ENCODE results near the gene SH3TC1.

The SH3TC1 gene

DNA sequence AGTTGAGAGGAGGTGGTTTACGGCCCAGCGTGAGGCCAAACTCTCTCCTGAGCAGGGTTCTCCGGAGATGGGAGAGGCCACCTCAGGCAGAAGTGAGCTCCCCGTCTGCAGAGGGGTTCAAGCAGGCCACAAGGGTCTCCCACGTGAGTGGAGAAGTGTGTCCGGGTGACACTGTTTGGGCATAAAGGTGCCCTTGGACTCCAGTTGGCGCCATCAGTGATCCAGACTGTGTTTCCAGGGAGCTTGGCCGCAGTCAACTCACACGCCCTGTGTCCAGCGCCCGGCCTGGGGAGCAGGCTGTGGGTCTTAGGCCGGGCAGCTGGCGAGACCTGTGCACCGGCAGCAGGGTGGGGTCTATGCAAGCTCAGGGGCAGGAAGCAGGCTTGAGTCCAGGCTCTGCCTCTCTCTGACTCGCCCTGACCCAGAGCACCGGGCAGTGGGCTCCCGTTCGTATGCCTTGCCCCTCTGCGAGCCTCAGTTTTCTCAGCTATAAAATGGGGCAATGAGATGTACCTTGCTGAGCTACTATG is 45.9 kb downstream of the SH3TC1 start:
- DNase-seq (ENCODE audit: low spot score) = no peak

DNA sequence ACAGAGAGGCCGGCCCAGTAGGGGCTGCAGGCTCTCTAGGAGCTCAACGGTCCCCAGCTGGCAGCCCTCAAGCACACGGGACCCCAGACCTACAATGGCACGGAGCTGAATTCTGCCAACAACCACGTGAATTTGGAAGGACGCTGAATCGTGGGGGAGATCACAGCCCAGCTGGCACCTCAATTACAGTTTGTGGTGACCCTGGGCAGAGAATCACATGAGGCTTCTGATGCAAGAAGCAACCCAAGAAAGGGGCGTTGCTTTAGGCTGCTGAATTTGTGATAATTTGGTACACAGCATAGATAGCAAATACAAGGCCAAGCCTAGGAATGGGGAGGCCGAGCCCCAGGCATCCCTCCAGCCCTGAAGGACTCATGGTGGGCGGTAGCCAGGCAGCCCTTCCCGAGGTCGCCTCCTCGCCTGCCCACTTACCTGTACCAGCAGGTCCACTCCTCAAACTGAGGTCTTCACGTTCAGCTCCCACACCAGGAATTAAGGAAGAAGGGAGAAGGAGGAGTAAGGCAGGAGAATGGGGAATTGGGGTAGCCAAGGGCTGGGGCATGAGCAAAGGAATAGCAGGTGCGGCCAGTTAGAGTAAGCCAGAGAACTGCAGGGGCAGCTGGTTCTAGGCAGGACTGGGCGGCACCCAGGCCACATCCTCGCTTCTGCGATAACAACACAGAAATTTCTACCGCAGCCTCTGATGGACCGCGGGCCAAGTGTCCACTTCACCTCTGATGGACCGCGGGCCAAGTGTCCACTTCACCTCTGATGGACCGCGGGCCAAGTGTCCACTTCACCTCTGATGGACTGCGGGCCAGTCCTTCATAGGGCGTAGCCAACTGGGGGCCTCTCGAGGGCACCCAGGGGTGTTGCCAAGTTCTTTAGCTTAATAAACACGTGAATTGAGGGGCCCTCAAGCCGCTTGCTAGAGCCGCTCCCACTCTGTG is 47.1 kb downstream of the SH3TC1 start:
- no peak for DNase-seq (ENCODE audit: low spot score)

DNA sequence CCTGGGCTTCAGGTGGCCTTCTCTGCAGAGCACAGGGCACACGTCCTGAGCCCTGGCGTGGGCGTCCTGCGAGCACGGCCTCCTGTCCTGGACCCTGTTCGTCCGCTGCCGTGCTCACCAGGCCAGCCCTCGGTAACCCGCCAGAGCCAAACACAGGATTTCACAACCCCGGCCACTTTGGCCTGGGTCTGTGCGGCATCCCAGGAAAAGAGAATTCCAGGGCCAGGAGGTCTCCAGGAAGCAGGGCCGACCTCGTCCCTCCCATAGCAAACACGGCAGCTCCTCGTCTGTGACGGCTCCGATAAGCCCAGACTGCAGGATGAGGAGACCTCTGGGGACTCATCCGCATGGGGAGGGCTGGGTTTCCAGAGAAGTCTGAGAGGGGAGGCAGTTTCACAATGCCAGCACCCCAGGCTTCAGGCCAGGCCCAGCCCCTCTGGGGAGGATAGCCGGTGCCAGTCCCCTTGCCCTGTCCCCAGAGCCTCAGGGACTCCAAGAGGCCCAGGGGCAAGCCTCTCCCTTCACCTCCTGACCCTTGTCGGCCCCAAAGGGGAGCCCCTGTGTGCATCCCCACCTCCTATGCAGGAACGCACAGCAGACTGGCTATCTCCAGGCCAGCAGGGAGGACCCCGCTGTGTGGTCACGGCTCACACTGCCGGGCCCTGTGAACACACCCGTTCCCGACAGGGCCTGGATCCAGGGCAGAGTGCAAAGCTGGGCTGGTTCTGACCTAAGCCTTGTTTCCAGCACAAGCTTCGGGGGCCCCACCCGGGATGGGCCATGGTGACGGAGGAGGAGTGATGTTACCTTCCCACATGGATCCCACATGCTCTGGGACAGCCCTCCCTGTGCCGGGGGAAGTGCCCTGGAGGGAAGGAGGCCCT is 48.2 kb downstream of the SH3TC1 start:
- DNase-seq (ENCODE audit: low spot score) = no peak

DNA sequence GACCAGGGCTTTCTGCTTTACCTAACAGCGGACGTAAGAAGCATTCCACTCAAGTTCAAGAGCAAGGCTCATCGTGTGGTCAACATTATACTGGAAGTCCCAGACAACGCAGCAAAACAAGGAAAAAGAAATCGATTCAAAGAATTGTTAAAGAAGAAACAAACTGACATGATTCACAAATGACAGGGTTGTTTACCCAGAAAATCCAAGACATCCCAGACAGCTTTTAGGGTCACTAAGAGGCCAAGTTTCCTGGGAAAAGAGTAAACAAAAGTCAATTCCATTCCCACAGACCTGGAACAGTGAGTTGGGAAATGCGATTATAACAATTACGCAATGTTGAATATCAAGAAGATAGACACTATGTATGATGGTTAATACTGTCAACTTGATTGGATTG is 49.0 kb downstream of the SH3TC1 start:
- no peak for DNase-seq (ENCODE audit: low spot score)

DNA sequence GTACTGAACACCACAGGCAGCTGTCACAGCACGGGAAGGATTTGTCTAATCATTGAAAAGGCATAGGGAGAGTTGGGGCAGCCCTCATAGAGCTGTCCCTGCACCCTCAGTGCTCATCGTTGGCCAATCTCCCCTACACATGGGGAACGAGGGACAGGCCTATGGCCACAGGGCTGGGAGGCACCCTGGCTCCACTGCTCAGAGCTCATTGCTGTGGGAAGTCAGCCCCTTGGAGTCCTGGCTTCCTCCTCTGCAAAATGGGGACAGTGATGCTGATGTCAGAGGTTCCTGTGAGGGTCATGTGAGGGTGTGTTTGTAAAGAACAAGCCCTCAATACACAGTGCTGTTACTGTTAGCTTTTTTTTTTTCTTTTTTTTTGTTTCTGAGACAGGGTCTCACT is 51.1 kb downstream of the SH3TC1 start:
- DNase-seq (ENCODE audit: low spot score) = no peak

DNA sequence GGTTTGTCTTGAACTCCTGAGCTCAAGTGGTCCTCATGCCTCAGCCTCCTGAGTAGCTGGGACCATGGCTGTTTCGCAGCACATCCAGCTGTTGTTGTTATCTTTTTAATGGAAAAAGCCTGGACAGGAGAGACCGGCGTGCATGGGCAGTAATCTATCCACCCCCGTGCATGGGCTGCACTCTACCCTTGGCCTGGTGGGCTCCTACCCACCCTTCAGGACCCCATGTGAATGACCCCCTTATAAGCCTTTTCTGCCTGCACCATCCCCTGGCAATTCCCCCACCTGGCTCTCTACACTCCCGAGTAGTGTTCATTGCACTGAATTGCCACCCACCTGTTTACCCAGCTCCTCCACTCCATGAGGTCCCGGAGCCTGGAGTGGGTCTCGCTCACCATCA is 51.5 kb downstream of the SH3TC1 start:
- DNase-seq (ENCODE audit: low spot score) = no peak

DNA sequence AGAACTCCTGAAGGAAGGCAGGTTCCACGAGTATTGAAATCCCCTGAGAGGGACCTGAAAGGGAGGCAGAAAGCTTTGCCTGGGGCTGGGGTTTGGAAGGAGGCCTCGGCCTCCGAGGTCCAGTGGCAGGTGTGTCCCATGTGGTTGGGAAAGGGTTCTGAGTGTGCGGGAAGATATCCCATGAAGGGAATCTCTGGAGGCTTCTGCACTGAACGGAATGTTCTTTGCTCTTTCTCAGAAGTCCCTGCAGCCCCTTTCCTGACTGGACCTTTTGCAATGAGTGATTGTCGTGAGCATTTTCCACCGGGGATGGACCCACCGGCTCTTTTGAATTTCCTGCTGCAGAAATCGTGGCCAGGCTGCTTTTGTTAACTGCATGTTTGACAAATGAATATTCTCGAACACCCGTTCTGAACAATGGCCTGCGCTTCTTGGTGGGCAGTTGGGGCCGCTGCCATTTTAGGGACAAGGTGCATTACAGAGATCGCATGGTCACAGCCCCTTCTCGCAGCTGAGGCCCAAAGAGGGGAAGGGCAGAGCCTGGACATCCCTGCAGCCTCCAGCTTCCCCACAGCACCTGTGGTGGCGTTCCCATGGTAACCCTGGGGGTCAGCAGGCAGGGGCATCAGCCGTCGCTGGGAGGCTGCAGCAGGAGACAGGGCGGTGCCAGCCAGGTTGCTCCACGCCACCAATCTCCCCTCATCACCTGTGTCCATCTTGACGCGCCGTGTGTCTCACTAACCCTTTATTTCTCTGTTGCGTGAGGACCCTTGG is 52.2 kb downstream of the SH3TC1 start:
- DNase-seq (ENCODE audit: low spot score) = no peak

DNA sequence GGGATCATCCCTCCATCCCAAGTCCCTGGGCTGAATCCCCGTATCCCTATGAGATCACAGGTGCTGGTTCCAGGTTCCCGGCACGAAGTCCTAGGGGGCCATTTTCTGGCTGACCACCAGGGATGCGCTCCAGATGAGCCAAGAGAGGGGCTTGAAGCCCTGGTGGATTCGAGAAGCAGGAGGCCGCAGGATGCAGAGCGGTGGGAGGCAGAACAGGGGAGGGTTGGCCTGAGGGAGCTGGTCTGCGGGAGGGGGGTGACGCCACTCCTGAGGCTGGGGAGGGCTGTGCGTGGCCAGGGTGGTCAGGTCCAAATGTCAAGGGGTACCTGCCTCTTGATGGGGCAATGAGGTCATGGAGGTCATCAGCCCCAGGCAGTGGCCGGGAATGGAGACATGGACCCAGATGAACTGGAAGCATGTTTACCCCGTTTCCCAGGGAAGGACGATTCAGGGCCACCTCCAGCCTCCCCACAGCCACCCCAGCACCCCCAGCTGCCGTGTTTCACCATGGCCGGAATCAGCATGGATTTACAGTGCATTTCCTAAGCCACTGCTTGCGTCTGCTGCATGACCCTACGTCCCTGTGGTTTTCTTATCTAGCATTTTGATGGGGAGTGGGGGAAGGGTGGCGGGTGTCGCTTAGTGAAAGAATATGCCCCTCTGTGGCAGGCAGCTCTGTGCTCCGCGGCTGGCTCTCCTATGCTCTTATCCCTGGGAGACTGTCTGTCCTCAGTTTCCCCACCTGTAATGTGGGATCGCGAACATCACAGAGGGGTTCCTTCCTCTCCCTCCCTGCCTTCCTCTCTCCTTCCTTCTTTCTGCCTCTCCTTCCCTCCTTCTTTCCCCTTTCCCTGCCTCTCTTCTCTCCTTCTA is 53.4 kb downstream of the SH3TC1 start:
- DNase-seq (ENCODE audit: low spot score) = no peak

DNA sequence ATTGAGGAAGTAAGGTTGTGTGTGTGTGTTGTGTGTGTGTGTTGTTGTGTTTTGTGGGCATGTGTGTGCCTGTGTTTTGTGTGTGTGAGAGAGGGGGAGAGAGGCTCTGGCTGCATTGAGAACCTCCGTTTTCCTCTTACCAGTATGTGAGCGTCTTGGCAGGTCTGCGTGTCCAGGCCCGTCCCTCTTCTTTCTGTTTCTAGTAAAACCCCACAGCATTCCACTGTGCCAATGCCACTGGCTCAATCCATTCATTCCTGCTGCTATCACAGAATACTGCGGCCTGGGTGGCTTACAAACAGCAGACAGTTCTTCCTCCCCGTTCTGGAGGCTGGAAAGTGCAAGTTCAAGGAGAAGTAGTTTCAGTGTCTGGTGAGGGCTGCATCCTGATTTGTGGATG is 55.0 kb downstream of the SH3TC1 start:
- DNase-seq (ENCODE audit: low spot score) = no peak

DNA sequence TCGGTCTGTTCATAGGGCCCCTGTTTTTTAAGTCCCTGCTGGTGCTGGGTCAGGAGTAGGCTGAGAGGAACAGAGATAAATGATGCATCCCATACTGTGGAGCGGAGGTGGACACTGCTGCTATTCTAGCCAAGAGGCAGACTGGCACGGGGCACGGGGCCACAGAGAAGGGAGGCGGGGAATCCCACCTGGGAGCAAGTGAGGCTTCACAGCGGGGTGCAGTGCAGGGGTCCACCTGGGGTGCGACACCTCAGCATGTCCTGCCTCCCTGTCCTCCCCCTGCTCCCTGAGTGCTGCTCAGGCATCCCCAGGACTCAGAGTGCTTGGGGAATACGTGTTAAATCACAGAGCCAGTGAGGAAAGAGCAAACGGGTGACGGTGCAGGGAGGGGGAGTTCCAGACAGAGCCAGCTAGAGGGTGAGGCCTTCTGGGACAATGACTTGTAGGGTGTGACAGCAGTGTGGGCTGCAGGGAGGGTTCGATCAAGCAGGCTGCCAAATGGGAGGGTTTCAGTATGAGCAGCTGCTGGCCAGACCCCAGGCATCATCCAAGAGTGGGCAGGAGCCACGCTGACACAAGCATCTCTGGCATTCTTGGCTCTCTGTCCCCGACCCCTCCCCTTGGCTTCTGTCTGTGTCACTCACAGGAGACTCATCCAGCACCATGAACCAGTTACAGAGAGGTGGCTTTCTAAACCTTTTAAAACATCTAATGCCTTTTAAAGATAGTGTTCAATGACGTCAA is 56.8 kb downstream of the SH3TC1 start:
- no peak for DNase-seq (ENCODE audit: low spot score)

DNA sequence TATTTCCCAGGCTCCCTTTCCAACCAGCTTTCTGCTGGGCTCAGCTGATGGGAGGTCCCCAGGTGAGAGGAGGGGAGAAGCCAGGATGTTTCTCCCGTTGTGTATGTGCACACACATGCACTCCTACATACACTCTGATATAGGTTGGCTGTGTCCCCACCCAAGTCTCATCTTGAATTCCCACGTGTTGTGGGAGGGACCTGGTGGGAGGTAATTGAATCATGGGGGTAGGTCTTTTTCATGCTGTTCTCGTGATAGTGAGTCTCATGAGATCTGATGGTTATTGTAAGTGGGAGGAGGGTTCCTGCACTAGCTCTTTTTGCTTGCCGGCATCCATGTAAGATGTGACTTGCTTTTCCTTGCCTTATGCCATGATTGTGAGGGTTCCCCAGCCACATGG is 58.8 kb downstream of the SH3TC1 start:
- no peak for DNase-seq (ENCODE audit: low spot score)

DNA sequence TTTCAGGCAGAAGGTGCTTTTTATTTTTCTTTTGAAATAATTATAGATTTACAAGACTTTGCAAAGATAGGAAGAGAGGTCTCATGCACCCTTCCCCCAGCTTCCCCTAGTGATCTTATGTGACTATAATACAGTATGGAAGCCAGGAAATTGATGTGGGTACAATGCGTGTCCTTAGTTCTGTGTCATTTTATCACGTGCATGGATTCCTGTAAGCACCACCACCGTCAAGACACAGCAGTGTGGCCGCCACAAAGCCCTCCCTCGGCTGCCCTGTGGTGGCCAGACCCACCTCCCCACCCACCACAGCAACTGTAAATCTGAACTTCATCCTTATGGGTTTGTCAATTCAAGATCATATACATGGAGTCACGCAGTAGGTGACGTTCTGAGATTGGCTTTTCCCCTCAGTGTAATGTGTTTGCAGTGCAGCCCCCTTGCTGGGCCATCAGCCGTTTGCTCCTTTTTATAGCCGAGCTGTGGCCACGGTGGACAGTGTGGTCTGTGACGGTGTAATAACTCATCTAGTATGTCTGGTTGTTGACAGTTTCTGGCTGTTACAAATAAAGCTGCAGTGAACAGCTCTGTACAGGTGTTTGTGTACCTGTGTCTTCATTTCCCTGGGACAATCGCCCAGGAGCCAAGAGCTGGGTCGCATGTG is 59.6 kb downstream of the SH3TC1 start:
- no peak for DNase-seq (ENCODE audit: low spot score)

DNA sequence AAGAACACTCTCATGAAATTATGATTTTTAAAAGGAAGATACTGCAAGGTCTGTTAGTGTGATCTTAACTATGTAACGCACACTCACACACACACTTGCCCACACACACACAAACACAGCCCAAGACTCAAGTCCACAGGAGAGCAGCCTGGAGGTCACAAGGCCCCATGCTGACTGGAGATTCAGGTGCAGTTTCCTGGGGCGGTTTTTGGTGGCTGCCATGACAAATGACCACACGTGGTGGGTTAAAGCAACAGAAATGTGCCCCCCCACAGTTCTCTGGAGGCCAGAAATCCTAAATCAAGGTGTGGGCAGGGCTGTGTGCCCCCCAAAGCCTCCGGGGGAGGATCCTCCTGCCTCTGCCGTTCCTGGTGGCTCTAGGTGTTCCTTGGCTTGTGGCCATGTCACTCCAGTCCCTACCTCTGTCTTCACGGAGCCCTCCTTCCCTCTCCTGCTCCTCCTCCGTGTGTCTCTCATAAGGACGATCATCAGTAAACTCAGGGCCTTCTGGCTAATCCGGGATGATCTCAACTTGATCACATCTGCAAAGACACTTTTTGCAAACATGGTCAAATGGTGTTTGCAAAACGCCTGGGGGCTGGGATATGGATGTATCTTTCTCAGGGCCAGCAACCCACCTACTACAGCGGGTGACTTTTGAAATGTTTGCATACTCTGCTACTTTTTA is 60.8 kb downstream of the SH3TC1 start:
- no peak for DNase-seq (ENCODE audit: low spot score)

DNA sequence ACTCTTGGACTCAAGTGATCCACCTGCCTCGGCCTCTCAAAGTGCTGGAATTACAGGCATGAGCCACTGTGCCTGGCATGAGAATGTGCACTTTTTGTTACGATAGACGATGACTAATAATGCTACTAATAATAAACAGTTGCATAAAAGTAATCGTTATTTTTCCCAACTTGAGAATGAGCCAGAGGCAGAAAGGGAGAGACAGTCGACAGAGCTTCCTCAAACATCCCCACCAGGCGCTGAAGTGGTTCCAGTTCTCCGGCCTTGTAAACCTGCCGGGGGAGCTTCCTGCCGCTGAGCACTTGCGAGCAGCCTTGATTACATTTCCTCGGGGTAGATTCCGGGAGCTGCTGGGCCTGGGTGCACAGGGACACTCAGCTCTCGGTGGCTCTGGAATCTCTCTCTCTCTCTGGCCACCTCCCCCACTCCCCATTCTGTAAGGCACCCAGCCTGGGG is 61.6 kb downstream of the SH3TC1 start:
- DNase-seq (ENCODE audit: low spot score) = peak; percentile 87

DNA sequence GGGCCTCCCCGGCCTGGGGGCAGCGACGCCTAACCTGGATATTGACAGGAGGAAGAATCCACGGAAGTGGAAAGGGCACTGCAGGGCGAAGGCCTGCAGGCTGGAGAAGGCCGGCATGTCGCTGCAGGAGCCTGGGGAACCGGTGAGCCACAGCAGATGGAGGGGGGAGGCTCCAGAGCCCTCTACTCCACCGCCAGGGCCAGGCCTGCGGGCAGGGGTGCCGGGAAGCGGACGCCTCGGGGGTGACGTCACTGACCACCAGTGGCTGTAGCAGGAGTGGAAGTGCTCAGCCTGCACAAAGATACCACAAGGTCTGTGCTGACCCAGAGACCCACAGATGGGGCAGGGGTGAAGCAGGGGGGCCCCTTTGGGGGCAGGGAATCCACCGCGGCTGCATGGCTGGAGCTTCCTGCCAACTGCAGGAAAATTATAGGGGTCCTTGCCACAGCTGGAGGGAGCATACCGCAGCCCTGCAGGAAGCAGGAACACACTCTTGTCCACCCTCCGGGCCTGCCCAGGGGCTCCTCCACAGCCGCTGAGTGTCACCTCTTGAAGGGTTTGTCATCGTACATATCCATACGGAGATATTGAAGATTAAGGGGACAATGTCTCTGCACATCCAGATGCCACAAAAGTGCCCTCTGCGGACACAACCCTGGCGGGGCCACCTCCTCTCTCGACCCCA is 62.9 kb downstream of the SH3TC1 start:
- DNase-seq (ENCODE audit: low spot score) = no peak

DNA sequence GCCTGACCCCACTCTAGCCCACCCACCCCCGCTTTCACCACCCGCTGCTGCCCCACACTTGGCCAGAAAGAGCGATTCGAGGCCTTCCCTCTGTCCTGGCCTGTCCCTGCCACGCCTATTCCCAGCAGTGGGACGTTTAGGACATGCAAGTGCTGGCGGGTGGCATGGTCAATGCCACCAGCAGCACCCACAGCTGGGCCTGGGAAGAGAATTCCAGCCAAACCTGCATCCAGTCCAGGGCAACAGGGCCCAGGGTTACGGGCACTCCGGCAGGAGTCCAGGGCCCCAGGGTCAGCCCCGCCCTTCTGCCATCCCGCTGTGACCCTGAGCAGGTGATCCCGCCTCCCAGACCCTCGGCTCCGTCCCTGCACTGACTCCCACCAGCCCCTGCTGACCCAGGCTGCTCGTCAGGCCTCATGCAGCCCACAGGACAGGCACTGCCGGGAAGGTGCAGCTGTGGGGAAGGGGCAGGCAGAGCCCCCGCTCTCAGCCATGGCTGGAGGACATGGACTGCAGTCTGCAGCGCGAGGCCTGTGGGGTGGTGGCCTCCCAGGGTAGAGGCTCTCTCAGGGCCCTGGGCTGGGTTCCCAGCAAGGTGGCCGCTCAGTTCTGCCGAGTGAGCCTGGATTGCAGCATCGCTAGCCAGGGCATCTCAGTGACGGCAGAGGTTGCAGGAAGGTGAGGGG is 63.7 kb downstream of the SH3TC1 start:
- no peak for DNase-seq (ENCODE audit: low spot score)

DNA sequence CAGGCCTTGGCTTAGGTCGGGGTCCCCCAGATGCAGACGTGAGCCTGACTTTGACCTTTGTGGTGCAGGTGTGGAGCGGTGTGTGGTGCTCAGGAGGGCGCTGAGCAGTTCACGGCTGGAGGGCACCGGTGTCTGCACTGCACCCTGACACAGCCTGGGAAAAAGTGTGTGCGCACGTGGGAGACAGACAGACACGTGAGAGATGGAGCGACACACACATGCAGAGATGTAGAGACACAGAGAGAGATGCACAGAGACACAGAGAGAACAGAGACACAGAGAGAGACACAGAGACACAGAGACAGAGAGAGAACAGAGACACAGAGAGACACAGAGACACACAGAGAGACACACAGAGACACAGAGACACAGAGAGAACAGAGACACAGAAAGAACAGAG is 64.3 kb downstream of the SH3TC1 start:
- no peak for DNase-seq (ENCODE audit: low spot score)

DNA sequence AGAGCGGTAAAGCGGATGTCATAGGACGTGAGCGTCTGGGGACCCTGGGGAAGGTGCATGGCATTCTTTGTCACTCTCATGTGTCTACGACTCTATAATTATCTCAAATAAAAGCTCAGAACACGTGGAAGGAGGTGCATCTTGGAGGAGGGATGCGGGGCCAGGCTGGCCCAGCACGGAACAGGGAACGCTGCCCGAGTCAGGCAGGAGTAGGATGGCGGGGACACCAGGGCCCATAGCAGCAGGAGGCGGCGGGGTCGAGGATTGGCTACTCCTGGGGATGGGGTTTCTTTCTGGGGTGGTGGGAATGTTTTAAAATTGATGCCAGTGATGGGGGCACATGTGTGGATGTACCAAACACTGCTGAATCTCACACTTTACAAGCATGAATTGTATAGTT is 65.0 kb downstream of the SH3TC1 start:
- no peak for DNase-seq (ENCODE audit: low spot score)
